ACC112 (cell line): ENCODE measurements around the gene TMEM126B.
"Not testable (repeated sequence)": the region's sequence is repeated elsewhere in the genome, so short reads cannot be mapped to it uniquely, and the experiment has no call there.

Experiments used
- H2AFZ ChIP-seq: fragments of 200-600 bp; sonication (generic); one replicate; pipeline ENCODE4 v1.6.0; 2017; ENCODE audit warnings: antibody characterized with exemption, low read length; ENCODE audit not compliant: unreplicated experiment
- H3K27ac ChIP-seq: fragments of 200-600 bp; sonication (generic); 2 replicates; pipeline ENCODE4 v1.5.1; 2014; ENCODE audit warnings: low read depth, mild to moderate bottlenecking, antibody characterized with exemption, low read length, moderate library complexity
- H3K27me3 ChIP-seq: fragments of 200-600 bp; sonication (generic); 2 replicates; pipeline ENCODE4 v1.6.1; 2014; ENCODE audit warnings: mild to moderate bottlenecking, antibody characterized with exemption, low read length, moderate library complexity, mixed read lengths; ENCODE audit not compliant: insufficient read depth
- H3K36me3 ChIP-seq: fragments of 200-600 bp; sonication (generic); 2 replicates; pipeline ENCODE4 v1.6.1; 2016; ENCODE audit warnings: mild to moderate bottlenecking, antibody characterized with exemption, low read length, moderate library complexity, mixed read lengths; ENCODE audit not compliant: insufficient read depth
- H3K4me1 ChIP-seq: fragments of 200-600 bp; sonication (generic); one replicate; pipeline ENCODE4 v1.6.1; 2016; ENCODE audit warnings: low read length, mixed read lengths; ENCODE audit not compliant: insufficient read depth, unreplicated experiment, control insufficient read depth
- H3K4me3 ChIP-seq: fragments of 200-600 bp; sonication (generic); 2 replicates; pipeline ENCODE4 v1.5.1; 2014; ENCODE audit warnings: mild to moderate bottlenecking, low read depth, low read length
- H3K79me2 ChIP-seq: fragments of 200-600 bp; sonication (generic); one replicate; pipeline ENCODE4 v1.6.0; 2016; ENCODE audit warnings: low read length; ENCODE audit not compliant: control insufficient read depth, unreplicated experiment, insufficient read depth

TMEM126B gene

GRCh38 chr11:85627998-85628770, at the start of gene TMEM126B:
Gene TMEM126B, plus strand, starts transcription at chr11:85628593. Its CDS starts 15 bp downstream, at chr11:85628608.
- peaks cover 11% of the 10 kb centered on the region for H3K36me3 ChIP-seq
- peak within 1 kb of the TSS; percentile 67 for H2AFZ ChIP-seq
- H3K27ac ChIP-seq: peak within 1 kb of the TSS; percentile 23
- peaks cover 38% of the 10 kb centered on the region for H3K79me2 ChIP-seq
- no peaks in the 10 kb centered on the region for H3K27me3 ChIP-seq
- peaks cover 17% of the 10 kb centered on the region for H3K4me1 ChIP-seq
- H3K4me3 ChIP-seq: peak within 1 kb of the TSS; percentile 93

GRCh38 chr11:85582111-85582510, 46.3 kb upstream of the TMEM126B start:
- H3K36me3 ChIP-seq: no peaks in the 10 kb centered on the region
- no peak overlapping the region for H3K4me3 ChIP-seq
- H3K4me1 ChIP-seq: no peaks in the 10 kb centered on the region
- no peaks in the 10 kb centered on the region for H3K79me2 ChIP-seq
- no peak overlapping the region for H3K27ac ChIP-seq
- H2AFZ ChIP-seq: no peak overlapping the region
- H3K27me3 ChIP-seq: peaks cover 5% of the 10 kb centered on the region; the same call in 1 of the 2 replicates

DNA sequence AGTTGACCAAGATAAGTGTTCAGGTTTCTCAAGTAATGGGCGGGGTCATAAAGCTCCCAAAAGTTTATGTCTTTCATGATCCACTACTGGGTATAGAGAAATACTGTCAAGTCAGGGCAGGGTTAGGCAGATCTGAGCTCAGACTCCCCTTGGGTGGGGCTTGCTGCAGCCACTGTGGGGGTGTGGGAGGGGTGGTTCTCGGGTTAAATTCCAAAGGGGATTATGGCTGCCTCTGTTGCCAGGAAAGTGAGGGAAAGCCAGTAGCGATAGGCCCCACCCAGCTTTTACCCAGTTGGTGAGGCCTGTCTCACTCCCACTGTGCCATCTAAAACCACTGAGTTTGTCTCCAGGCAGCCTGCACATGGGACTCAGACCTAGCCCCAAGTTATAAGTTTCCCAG, 39.0 kb upstream of the TMEM126B start:
- Histone ChIP-seq H2AFZ (no peak overlapping the region), H3K4me3 (no peak overlapping the region), H3K27me3 (peaks cover 9% of the 10 kb centered on the region; the same call in 1 of the 2 replicates), H3K4me1 (no peaks in the 10 kb centered on the region), H3K36me3 (no peaks in the 10 kb centered on the region), H3K79me2 (no peaks in the 10 kb centered on the region), H3K27ac (no peak overlapping the region)

- Histone ChIP-seq H3K27me3 (peaks cover 9% of the 10 kb centered on the region; the same call in 1 of the 2 replicates), H3K27ac (no peak overlapping the region), H3K36me3 (no peaks in the 10 kb centered on the region), H3K4me1 (no peaks in the 10 kb centered on the region), H2AFZ (no peak overlapping the region), H3K4me3 (no peak overlapping the region), H3K79me2 (no peaks in the 10 kb centered on the region)
Observed at GRCh38 chr11:85590848-85591483, 37.4 kb upstream of the TMEM126B start.

GRCh38 chr11:85595285-85595884, 33.0 kb upstream of the TMEM126B start:
- Histone ChIP-seq H2AFZ (no peak overlapping the region), H3K27ac (no peak overlapping the region), H3K36me3 (no peaks in the 10 kb centered on the region), H3K79me2 (no peaks in the 10 kb centered on the region), H3K4me3 (no peak overlapping the region), H3K4me1 (no peaks in the 10 kb centered on the region), H3K27me3 (no peaks in the 10 kb centered on the region)

GRCh38 chr11:85596886-85597285, 31.5 kb upstream of the TMEM126B start:
- no peaks in the 10 kb centered on the region for H3K36me3 ChIP-seq

DNA sequence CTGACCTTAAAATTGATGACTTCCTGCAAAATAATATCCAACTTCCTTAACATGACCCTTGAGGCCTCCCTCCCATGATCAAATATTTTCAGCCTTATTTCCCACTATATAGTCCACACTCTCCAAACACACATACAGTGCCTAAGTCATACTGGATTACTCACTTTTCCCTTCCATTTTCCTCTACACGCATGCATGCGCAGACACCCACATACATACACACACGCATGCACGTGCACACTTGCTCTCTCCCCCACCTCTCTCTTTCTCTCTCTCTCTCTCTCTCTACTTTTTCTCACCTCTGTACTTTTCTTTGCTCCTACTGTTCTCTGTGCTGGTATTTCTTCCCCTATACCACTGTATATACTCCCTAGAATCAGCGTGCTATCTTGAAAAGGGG, 29.3 kb upstream of the TMEM126B start:
- Histone ChIP-seq H3K36me3 (no peaks in the 10 kb centered on the region), H3K4me1 (no peaks in the 10 kb centered on the region), H3K27ac (no peak overlapping the region), H2AFZ (no peak overlapping the region), H3K4me3 (no peak overlapping the region), H3K79me2 (no peaks in the 10 kb centered on the region), H3K27me3 (no peaks in the 10 kb centered on the region)

More at GRCh38 chr11:85596886-85597285, 31.5 kb upstream of the TMEM126B start:
- Histone ChIP-seq H2AFZ (no peak overlapping the region), H3K4me3 (no peak overlapping the region), H3K27ac (no peak overlapping the region), H3K4me1 (no peaks in the 10 kb centered on the region), H3K27me3 (no peaks in the 10 kb centered on the region), H3K79me2 (no peaks in the 10 kb centered on the region)

DNA sequence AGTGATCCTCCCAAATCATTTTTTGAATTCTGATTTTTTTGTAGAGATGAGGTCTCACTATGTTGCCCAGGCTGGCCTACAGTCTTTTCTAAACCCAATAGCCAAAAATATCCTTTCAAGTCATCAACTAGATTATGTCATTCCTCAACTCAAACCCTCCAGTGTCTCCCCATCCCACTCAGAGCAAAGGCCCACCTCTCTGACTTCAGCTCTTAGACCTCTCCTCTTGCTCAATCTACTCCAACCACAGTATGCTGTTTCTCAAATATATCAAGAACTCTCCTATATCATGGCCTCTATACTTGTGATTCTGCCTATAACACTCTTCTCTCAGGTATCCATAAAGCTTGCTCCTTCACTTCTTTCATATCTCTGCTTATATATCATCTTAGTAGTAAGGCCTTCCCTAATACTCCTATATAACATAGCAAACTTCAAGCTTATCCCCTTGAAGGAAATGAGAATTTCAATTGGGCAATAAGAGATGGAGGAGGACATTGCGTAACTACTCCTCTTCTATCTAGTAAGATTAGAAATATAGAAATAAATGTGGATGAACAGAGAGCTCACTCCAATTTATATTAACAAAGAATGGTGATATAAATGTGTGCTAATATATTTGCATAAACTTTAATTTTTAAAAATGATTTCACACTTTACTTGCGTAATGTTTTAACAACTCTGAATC, 25.7 kb upstream of the TMEM126B start:
- Histone ChIP-seq H3K4me1 (no peaks in the 10 kb centered on the region), H3K27ac (no peak overlapping the region), H3K36me3 (no peaks in the 10 kb centered on the region)

DNA sequence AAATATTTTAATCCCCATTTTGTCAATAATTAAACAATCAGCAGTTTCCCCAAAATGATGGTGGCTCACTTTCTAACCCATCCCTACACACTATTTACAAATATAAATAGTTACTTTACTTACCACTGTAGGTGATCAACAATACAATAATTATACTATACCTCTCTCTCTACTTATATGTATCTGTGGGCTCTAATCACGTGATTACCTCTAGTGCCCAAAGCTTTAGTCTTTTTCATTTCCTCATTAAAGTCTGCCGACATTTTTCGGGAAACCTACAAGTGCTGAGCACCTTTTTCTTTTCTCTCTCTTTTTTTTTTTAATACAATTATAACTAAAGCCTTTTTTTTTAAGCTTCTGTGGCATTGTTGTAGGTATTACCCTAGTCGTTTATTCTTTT, 25.2 kb upstream of the TMEM126B start:
- Histone ChIP-seq H3K4me1 (no peaks in the 10 kb centered on the region), H3K36me3 (no peaks in the 10 kb centered on the region), H3K79me2 (no peaks in the 10 kb centered on the region), H3K4me3 (no peak overlapping the region), H3K27me3 (no peaks in the 10 kb centered on the region), H3K27ac (no peak overlapping the region), H2AFZ (no peak overlapping the region)

More for the DNA sequence above, 25.7 kb upstream of the TMEM126B start:
- Histone ChIP-seq H3K79me2 (no peaks in the 10 kb centered on the region), H3K27me3 (no peaks in the 10 kb centered on the region), H2AFZ (no peak overlapping the region), H3K4me3 (no peak overlapping the region)

DNA sequence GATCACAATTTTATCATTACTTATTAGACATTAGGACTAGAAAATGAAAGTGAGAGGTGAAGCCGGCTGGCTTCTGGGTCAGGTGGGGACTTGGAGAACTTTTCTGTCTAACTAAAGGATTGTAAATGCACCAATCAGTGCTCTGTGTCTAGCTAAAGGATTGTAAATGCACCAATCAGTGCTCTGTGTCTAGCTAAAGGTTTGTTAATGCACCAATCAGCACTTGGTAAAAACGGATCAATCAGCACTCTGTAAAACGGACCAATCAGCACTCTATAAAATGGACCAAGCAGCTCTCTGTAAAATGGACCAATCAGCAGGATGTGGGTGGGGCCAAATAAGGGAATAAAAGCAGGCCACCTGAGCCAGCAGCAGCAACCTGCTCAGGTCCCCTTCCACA, 22.2 kb upstream of the TMEM126B start:
- H3K27me3 ChIP-seq, H3K36me3 ChIP-seq, H3K27ac ChIP-seq, H3K79me2 ChIP-seq, H3K4me1 ChIP-seq, H2AFZ ChIP-seq, H3K4me3 ChIP-seq: not testable (repeated sequence)
